Right hindlimb (tissue), 1 donor: ENCODE results near the gene SNAPC4.
"Not testable (repeated sequence)": the region's sequence is repeated elsewhere in the genome, so short reads cannot be mapped to it uniquely, and the experiment has no call there.

ENCODE experiments used
- DNase-seq: peaks from one replicate; pipeline ENCODE4 v3.0.0-alpha.2; 2018

Gene SNAPC4

DNA sequence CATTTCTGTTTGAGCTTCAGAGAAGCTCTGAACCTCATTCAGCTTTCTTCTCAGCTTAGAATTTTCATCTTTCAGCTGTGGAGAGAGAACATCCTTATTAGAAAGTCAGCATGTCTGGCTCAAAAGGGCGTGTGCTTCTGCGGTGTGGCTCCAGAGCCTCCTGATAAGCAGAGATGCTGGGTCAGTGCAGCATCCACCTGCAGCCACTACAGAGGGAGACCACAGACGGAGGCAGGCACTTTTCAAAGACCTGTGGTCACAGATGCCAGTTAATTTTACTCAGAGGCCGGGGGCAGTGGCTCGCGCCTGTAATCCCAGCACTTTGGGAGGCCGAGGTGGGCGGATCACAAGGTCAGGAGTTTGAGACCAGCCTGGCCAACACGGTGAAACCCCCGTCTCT, 5.9 kb upstream of the SNAPC4 start:
- DNase-seq: not testable (repeated sequence)

DNA sequence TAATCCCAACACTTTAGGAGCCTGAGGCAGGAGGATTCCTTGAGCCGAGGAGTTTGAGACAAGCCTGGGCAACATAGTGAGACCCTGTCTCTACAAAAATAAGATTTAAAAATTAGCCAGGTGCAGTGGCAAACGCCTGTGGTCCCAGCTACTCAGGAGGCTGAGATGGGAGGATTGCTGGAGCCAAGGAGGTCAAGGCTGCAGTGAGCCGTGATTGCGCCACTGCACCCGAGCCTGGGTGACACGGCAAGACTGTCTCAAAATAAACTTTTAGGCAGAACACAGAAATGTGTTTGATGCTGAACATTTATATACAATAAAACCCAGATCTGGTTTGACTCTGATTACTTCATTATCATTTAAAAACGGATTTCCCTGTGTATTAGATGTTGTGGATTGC, 5.5 kb upstream of the SNAPC4 start:
- DNase-seq: no peak

DNA sequence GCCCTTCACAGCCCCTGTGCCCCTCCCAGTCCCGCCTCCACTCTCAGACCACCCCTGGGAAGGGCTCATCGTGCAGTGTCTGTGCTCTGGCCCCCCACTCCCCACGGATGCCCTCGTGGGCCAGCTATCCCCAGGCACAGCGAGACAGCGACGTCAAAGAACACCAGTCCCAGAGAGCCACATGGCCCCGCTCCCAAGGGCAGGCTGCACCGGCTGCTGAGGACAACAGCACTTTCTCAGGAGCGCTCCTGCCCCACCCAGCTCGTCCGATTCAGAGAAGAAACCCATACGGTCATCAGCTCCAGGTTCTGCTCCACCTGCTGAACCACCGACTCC, 4.8 kb upstream of the SNAPC4 start:
- no peak for DNase-seq

DNA sequence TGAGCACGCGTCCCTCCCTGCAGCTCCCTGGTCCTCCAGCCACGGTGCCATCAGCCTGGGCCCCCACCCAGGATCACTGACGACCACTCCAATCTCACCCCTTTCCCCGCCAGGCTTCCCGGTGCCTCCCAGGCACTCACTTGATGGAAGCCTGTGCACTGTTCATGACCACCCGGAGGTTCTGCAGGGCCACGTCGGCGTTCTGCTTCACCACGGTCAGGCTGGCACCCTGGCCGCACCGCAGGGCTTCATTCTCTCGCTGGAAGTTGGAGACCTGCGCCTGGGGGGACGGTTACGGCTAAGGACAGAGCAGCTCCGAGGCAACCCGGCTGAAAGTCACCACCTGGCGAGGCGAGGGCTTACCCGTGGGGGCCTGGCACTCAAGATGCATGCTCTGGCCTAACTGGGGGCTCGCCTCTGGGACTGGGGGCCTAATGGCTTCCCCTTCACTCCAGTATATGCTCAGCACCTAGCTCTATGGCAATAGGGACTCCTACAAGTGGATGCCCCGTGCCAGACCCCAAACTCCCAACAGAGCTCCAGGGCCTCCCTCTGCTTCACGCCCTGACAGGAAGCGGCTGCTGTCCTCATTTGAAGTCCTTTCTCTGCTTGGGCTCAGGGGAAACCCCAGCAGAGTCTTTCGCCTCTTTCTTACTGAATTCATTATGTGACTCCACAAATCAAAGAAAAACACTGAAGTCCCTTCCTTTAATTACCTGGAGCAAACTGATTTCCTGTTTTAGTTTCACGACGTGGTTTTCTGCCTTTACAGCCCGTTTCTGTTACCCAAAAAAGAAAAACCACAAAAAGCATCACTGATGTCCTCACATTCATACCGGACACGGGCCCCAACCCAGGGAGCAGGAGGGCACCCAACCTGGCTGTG, 4.2 kb upstream of the SNAPC4 start:
- DNase-seq: no peak

DNA sequence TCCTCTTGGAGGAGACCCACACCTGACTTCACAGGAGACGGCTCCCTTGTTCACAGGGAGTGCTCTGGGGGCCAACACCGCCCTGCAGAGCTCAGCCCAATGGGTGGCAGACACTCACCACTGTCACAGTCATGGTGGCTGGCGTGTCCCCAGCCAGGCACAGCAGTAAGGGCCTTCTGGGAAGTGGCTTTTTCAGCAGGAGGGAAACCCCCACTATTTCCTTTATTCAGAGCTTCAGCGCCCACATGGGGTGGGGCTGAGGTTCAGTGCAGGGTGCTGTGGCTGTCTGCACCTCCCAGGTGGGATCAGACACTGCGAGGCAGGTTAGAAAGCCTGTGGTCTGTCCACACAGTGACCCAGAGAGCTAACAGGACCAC, 3.6 kb upstream of the SNAPC4 start:
- no peak for DNase-seq

DNA sequence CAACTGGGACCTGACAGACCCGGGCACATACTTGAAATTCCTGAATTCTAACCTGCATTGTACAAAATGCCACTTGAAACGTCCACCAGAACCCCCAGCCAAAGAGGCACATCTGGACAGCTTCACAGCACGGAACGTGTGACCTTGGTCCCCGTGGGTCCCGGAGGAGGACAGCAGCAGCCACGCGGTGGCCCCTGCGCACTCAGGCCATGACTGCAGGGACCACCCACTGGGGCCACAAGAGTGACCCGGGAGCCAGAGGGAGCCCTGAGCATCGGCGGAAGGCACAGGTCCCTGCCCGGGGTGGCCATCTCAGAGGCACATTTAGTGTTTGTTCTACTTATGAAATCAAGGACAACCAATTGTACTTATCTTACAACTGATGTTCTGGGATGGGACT, 2.1 kb upstream of the SNAPC4 start:
- DNase-seq: no peak

DNA sequence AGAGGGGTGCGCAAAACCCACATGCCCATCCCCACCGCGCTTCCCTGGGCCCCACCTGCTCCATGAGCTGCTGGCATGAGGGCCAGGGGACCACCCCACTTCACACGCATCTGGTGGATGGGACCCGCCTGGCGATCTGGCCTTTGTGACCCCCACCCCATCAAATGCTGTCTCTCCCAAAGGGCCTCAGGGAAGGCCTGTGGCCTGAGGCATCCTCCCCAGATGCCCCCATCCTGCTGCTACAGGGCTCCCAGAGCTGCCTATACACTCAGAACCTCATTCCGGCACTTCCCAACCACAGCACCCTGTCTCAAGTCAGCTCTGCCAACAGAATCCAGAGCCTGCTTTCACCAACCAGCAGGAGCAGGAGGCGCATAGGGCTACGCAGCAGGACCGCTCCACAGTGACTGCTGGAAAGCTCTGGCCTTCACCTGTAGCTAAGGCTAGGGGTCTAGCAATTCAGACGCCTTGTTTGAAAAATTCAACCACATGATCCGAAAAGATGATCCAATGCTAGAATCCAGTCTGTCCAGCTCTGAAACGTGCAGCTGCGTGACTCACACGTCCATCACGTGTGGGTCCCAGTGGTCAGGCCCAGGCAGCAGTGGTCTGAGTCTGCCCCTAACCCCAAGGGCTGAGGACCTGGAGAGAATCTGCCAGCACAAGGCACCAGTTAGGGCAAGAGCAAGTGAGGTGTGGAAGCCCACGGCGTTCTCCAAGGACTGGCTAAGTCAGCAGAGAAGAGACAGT, 1.4 kb upstream of the SNAPC4 start:
- no peak for DNase-seq

DNA sequence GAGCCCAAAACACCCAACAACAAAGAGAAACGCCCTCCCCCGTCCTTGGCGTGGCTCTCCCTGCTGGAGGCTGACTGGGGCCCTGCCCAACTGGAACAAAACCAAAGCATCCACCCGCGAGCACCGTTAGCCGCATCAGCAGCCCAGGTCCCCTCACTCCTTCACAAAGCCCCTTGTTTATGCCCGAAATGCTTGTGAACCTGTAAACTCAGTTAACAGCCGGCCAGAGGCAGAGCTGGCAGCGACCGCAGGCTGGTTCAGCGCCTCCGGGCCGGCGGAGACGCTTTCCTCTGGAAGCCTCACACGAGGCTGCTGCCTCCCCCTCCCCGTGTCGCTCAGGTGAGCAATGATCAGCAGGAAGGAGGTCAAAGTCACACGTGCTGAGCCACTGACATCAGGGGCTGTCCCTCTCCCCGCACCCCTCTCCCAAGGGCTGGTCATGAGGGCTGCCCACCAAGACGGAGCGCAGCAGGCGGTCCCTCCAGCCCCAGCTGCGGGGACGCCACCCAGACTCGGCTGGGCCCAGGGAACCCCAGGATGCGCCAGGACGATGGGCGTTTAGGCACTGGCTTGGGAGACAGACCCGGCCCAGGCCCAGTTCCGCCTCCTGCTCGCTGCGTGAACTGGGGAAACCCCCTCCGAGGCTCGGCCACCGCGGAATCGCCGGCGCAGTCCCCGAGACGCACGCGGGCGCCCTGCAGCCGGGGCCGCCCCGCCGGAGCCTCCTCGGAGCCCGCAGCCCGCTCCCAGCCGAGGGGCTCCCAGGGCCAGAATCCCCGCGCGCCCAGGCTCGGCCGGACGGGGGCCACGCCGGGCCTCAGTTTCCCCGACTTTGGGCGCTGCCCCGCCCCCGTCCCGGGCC, 563 bp downstream of the SNAPC4 start:
- DNase-seq: no peak

DNA sequence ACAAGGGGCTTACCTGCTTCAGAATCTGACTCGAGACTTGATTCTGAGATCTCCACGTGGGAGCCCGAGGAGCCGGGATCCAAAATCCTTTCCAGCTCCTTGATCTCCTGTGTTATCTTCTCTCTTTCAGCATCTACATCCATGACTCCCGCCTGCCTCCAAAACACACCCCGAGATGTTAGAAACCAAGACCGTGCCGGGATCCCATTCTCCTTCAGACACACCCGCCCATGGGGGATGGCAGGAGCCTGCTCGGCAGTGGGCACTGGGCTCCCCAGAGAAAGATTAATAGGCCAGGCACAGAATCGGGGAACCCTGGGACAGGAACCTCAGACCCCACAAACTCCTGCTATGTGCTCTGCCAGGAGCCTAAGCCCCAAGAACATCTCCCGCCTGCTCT, 1.7 kb downstream of the SNAPC4 start:
- no peak for DNase-seq

DNA sequence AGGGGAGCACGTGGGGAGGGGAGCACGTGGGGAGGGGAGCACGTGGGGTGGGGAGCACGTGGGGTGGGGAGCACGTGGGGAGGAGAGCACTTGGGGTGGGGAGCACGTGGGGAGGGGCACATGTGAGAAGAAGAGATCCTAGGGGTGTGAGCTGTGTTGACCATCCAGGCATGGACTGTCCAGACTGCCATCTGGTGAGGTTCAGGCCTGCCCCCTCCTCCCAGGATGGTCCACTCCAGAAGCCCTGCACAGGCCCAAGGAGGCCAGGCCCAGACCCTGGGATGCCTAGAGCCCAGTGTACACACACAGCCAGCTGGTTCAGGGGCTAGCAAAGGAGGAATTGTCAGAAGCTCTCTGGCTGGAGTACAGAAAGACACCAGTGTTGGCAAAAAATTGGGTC, 2.3 kb downstream of the SNAPC4 start:
- DNase-seq: no peak

DNA sequence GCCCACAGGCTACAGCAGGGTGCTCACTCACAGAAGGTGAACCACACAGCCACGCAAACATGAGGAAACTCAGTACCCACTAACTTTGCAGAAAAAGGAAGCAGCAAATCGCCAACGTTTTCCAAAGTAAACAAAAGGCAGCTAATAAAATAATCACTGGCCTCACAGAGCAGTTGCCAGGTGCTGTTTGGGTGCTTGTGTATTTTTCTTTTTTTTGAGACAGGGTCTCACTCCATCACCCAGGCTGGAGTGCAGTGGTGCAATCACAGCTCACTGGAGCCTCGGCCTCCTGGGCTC, 3.8 kb downstream of the SNAPC4 start:
- no peak for DNase-seq

DNA sequence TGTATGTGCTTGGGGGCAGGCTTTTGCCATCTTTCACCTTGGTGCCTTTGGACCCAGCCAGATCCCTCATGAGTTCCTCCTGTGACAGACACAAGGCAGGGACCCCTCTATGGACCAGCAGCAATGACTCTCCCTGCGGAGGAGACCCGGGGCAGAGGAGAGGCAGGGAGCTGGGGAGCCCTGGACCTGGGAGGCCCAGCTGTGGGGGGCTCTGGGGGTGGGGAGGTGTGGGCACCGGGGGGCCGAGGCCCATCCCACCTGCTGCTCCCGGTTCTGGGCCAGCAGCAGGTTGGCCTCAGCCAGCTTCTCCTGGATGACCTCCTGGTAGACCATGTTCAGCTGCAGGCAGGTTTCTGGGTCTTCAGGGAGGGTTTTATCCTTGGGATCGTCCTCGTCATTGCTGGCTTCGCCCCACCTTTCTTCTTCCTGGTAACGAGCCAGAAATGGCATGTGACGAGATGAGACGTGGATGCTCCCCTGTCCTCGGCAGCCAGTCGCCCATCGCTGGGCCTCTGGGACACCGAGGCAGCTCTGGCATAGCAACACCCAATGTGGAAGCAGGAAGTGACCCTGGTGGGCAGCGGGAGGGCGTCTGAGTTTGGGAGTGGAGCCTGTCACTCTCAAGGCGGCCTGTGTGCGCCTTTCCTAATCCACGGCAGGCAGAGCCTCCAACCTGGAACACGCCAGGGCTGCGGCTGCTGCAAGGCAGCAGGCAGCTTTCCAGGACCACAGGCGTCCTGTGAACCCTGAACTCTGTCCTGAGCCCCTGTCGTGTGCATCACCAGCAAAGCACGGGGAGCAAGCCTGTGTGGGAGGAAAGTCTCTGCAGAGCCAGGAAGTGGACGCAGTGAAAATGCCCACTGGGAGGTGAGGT, 4.4 kb downstream of the SNAPC4 start:
- no peak for DNase-seq

DNA sequence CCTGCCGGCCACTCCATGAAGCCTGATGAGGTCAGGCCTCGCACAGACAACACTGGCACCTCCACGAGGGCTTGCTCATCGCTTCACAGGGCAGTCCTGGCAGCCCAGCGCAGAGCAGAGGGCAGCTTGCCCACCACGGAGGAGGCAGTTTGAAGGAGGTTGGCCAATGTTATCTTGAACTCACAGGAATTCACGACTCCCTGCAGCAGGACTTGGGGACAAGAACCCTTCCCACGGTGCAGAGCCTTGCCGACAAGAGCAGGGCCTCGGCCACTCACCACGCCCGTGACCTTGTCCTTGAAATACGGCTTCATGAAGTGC, 5.0 kb downstream of the SNAPC4 start:
- no peak for DNase-seq

DNA sequence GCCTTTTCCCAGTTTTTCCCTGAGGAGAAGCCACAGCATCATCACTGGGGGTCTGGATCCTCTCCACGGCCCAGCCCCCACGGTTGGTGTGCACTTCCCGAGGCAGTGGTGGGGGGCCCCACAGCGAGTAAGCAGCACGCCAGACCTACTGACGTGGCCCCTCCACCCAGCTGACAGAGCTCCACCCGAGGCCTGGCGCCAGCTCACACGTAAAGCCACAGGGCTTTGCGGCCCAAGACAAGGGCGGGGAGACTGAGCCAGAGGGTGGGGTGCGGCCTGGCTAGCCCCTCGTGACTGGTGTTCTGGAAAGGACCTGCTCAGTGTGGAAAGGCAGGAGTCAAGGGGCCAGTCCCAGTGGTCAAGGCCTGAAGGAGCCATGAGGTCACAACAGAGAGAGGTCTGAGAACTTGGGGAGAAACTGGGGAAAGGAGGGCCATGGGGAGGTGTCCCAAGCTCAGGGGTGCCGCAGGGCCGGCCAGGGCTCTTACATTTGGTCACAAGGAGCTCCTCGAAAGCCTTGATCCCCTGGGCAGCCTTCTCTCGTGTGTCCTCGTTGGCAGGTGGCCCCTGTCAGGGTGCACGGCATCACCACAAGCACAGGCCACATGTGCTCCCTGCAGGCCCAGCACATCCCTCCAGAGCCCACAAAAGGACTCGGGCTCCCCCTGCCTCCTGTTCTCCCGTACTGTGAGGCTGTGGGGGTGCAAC, 5.5 kb downstream of the SNAPC4 start:
- no peak for DNase-seq

DNA sequence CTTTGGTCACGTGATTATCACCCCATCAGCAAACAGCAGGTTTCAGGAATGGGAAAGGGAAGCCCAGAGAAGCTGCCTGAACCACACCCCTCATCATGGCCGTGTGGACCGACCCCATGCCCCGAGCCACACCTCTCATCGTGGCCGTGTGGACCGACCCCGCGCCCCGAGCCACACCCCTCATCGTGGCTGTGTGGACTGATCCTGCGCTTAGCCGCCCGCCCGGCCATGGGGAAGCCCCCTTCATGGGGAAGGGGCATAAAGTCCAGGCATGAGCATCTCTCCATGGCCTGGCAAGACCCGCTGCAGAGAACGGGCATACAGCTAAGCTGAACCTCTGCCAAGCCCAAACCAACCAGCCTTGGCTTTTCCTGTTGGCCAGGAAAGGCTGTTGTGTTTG, 6.4 kb downstream of the SNAPC4 start:
- no peak for DNase-seq

DNA sequence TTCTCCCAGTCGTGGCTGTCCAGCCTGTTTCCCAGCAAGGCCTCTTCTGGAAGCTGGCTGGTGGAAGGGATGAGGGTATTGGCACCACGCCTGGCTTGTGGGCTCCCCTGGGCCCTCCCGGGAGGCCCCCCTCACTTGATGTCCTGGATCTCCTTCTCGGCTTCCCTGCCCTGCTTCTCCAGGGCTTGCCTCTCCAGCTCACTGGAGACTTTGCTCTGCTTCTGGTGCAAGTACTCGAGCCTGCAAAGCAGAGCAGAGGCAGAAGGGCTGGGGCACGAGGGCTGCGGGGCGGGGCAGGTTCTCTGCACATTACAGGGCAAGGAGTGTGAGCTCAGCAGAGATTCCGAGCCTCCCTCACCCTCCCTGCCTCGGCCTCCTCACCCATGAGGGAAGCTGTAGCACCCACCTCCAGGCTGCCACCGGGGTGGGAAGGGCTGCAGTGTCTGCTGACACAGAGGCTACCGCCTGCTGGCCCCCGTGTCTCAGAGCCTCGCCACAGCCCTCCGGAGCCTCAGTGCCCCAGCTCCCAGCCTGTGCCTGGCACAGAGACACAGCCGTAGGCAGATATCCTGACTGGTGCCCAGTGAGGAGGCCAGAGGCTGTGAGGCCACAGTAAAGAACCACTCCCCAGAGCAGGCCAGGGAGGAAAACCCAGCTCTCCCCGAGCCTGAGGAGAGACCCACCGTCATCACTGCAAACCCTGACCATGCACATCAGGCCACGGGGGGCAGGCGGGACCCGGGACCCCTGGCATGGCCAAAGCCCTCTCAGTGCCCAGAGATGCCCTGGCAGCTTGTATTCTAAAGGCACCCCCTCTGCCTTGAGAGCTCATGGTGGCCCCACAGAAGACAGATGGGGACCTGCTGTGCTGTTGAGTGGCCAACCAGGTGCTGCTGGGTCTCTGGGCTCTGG, 7.2 kb downstream of the SNAPC4 start:
- DNase-seq: no peak

DNA sequence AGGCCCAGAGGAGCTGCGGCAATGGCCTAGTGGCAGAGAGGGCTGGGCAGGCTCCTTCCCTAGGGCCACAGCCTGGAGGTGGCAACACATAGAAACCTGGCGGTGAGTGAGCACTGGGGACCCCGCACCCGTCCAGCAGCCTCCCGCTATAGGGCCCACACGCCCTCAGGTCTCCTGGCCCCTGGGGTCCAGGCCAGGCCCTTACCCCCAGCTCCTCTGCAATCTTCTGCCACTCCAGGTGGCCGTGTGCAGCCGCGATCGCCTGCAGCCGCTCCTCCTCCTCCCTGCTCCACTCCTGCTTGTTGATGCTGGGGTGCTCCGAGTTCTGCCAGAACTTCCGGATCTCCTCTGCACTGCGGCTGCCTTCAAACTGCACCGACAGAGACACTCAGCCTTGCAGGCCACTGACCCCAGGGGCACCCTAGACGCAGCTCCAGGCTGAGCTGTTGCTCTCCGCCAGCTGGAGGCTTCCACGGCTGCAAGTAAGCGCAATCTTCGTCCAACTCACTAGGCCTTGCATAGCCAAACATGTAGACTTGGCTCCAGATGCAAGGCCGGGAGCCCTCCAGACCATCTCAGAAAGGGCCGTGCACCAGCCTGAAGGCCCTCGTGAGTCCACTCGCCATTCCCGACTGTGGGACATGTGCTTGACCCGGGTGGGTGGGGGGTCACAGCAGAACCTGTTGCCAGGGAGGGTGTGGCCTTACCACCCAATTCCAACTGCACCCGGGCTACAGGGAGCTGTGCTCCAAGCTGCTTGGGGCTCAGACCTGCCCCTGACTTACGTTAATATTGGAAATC, 8.0 kb downstream of the SNAPC4 start:
- DNase-seq: no peak

DNA sequence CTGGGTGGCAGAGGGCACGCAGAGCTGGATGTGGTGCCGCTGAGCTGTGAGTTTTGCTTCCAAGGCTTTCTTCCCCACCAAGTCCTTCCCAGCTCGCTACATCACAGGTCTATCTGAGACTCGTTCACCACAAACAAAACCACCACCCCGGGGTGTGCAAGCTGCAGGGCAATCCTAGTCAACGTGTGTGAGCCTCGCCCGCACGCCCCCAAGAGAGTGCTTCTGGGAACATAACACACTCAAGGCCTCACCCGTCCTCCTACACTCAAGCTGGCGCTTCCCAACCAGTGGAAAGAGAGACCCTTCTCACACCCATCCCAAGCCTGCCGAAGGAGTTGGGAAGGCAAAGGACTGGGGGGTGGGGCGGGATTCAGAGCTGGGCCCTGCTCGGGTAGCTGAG, 10.6 kb downstream of the SNAPC4 start:
- DNase-seq: no peak

DNA sequence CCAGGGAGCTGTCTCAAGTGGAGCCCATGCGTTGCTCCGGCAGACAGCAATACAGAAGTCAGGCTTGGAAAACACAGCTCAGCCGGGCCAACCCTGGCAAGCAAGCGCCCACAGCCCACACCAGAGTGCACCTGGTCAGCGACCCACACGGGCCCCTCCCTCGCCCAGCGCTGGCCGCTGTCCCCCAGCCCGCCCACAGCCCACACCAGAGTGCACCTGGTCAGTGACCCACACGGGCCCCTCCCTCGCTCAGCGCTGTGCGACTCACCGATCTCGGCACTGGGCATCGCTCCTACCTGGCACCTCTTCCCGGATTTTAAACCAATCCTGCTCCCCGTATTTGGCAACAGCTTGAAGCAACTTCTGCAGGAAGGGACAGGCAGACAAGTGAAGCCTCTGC, 12.8 kb downstream of the SNAPC4 start:
- peak; percentile 17 for DNase-seq

DNA sequence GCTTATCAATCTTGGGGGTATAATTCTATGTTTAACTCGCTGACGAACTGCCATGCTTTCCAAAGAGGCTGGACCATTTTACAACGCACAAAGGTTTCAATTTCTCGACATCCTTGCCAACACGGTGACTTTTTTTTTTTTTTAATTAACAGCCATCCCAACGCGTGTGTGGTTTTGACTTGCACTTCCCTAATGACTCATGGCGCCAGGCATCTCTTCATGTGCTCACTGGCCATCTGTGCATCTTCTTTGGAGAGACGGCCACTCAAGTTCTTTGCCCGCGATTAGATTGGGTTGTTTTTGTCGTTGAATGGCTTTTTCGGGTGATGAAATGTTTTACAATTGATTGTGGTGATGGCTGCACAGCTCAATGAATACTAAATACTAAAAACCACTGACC, 14.0 kb downstream of the SNAPC4 start:
- no peak for DNase-seq
